ENCODE measurements around the gene FALEC.
A peak's percentile ranks its signal among the peaks of the same experiment; 100 is the strongest.

Gene FALEC

DNA sequence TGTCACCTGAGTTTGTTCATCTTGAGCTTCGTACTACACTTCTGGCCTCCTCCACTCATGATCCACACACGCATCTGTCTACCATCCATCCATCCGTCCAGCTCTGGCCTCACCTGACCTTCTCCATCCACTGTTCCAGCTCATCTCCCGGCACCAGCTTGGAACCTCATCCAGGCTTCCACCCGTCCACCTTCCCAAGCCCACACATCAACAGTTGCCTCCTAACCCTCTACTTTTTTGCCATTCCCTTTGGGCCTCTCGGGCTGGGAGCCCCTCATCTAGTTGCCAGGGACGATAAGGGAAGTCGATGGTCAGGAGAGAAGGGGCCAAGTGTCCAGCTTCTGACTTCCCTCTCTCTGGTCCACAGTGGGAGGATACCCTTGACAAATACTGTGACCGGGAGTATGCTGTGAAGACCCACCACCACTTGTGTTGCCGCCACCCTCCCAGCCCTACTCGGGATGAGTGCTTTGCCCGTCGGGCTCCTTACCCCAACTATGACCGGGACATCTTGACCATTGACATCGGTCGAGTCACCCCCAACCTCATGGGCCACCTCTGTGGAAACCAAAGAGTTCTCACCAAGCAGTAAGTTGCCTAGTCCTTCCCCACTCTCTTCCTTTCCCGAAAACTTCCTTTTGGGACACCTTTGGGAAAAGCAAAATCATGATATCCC is 3.4 kb upstream of the FALEC start:
- H3K4me3 ChIP-seq (ENCODE audit: low read depth, low read length): no peak overlapping the region

GRCh38 chr1:150512846-150513245 is 2.7 kb upstream of the FALEC start:
- H3K4me3 ChIP-seq (ENCODE audit: low read depth, low read length): no peak overlapping the region

DNA sequence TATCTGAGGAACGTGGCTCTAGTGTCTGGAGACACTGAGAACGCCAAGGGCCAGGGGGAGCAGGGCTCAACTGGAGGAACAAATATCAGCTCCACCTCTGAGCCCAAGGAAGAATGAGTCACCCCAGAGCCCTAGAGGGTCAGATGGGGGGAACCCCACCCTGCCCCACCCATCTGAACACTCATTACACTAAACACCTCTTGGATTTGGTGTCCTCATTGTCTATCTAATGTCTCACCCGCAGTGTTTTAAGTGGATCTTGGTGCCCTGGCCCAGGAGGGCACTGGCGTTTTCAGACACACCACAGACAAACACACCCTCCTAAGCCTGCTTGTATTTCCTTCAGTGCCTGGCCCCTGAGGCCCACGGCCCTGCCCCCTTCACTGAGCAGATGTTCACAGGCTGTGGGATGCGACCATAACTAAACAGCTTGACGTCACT is 2.2 kb upstream of the FALEC start:
- no peak overlapping the region for H3K4me3 ChIP-seq (ENCODE audit: low read depth, low read length)

- H3K4me3 ChIP-seq (ENCODE audit: low read depth, low read length): no peak overlapping the region
Measured at GRCh38 chr1:150514260-150514659, 1.3 kb upstream of the FALEC start.

- peak overlapping the region; percentile 81 for H3K4me3 ChIP-seq (ENCODE audit: low read depth, low read length)
Measured at GRCh38 chr1:150514913-150515327, 632 bp upstream of the FALEC start.

DNA sequence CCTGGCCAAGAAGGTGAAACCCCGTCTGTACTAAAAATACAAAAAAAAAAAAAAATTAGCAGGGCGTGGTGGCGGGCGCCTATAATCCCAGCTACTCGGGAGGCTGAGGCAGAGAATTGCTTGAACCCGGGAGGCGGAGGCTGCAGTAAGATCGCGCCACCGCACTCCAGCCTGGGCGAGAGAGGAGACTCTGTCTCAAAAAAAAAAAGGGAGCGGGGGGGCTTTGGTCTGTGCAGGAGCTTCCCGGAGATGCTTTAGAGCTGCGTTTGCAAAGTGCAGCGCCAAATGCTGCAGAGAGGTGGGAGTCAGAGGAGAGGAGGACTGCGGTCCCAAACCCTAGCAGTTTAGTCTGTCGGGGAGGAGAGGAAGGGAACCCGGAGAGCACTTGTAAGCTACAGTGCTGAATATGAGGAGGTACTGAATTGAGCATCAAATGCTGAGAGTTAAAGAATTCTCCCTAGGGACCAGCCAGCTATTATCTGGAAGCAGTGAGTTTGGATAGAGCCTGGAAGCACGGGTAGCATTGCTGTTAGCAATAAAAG is 569 bp downstream of the FALEC start:
- peak overlapping the region; percentile 46 for H3K4me3 ChIP-seq (ENCODE audit: low read depth, low read length)

DNA sequence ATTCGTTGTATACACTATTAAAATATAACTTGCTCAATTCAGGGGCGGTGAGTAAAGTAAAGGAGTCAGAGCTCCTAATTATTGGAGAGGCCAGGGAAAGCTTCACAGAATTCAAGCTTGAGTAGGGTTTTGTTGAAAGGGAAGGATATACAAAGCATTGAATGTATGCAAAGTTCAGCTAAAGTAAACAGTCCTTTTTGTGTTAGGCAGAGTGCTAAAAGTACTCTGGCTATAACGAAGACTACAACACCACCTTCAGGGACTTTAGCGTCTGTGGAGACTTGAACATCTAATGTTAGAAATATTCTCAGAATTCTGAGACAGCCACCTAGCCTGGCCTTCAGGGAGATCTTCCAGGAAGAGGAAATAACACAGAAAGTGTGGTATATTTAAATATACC is 1.1 kb downstream of the FALEC start:
- H3K4me3 ChIP-seq (ENCODE audit: low read depth, low read length): no peak overlapping the region

DNA sequence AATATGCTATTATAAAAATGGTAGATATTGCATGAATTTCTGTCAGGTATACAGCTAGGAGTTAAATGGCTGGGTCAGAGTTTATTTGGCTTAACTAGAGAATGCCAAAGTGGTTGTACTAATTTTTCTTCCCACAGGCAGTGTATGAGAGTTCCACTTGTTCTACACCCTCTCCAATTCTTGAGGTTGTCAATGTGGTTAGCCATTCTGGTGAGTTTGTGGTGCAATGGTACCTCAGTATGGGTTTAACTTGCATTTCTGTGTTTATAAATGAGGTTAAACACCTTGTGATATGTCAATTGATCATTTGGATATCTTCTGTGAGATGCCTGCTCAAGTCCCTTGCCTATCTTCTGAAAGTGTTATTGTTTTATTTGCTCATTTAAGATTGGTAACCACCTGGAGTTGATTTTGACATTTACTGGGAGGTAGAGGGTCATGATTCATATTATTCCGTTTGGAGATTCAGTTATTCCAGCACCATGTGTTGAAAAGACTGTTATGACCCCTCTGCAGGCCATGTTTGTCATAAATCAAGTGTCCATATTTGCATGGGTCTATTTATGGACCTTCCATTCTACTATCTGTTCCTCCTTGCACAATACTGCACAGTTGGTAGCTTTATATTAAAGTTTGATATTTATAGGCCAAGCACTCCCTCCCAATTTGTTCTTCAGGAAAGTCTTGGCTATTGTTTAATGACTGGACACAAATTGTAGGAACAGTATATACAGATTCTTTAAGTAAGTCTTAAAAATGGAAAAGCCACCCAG is 5.8 kb downstream of the FALEC start:
- H3K4me3 ChIP-seq (ENCODE audit: low read depth, low read length): no peak overlapping the region

GRCh38 chr1:150525348-150525747 is 9.8 kb downstream of the FALEC start:
- no peak overlapping the region for H3K4me3 ChIP-seq (ENCODE audit: low read depth, low read length)

- H3K4me3 ChIP-seq (ENCODE audit: low read depth, low read length): no peak overlapping the region
Measured at GRCh38 chr1:150528196-150528595, 12.6 kb downstream of the FALEC start.

GRCh38 chr1:150529017-150529416 is 13.5 kb downstream of the FALEC start:
- no peak overlapping the region for H3K4me3 ChIP-seq (ENCODE audit: low read depth, low read length)

- no peak overlapping the region for H3K4me3 ChIP-seq (ENCODE audit: low read depth, low read length)
Measured at GRCh38 chr1:150530491-150531159, 15.1 kb downstream of the FALEC start.

DNA sequence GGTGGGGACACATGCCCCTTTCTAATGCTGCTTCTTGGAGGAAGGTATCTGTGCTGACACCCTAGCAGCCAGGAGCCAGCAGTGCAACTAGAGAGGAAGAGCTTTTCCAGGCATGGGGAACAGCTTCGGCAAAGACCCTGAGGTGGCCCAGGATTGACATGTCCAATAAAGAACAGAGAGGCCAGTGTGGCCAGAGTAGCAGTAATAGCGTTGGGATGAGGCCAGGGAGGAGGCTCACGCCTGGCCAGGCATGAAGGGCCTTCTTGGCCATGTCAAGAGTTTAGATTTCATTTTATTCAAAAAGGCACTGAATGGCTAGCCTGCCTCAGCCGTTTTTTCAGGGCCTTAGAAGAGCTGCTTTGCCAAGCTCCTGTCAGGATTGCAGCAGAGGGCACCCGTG is 17.3 kb downstream of the FALEC start:
- no peak overlapping the region for H3K4me3 ChIP-seq (ENCODE audit: low read depth, low read length)

DNA sequence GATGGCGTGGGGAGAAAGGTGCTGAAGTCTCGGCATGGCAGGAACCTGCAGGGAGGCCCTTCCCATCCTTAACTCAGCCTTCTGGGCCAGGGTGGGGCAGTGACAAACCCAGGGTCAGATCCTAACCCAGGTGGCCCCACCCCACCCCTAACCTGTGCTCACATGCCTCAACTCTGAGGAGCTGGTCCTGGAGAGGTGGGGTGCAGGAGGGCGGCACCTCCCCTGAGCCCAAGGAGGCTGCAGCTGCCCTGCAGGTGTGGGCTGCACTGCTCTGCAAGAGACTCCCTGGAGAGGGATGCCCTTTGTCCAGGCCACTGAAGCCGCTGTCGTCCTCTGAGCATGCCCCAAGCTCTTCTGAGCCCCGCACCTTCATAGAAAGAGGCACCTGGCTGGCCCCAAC is 18.4 kb downstream of the FALEC start:
- no peak overlapping the region for H3K4me3 ChIP-seq (ENCODE audit: low read depth, low read length)

DNA sequence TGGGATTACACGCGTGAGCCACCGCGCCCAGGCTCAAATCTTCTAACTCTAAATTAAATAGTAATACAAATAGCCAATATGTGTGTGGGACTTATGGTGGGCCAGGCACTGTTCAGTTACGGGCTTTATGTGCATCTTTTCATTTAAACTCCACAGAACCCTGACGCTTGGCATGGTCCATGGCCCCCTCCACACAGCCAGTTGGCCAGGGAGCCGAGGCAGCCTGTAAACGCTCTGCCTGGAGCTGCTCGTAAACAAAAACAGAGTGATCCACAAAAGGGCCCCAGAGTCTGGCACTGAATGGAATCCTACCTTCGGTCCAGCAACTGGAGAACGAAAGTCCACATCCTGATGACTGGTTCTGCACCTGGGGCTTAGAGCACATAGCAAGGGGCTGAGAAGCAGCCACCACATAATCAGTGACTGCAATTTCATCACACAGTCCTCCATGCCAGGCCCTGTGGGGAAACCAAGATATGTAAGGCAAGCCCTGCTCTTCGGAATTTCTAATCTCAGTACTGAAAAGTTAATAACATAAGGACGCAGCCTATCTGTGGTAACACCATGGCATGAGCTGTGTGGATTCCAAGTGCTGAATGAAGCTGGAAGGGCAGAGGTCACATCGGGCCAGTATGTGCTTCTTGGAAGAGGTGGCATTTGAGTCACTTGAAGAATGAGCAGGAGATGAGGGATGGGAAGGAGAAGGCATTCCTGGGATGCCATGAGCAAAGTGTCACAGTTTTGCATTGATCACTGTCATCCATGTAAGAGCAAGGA is 20.1 kb downstream of the FALEC start:
- H3K4me3 ChIP-seq (ENCODE audit: low read depth, low read length): no peak overlapping the region

DNA sequence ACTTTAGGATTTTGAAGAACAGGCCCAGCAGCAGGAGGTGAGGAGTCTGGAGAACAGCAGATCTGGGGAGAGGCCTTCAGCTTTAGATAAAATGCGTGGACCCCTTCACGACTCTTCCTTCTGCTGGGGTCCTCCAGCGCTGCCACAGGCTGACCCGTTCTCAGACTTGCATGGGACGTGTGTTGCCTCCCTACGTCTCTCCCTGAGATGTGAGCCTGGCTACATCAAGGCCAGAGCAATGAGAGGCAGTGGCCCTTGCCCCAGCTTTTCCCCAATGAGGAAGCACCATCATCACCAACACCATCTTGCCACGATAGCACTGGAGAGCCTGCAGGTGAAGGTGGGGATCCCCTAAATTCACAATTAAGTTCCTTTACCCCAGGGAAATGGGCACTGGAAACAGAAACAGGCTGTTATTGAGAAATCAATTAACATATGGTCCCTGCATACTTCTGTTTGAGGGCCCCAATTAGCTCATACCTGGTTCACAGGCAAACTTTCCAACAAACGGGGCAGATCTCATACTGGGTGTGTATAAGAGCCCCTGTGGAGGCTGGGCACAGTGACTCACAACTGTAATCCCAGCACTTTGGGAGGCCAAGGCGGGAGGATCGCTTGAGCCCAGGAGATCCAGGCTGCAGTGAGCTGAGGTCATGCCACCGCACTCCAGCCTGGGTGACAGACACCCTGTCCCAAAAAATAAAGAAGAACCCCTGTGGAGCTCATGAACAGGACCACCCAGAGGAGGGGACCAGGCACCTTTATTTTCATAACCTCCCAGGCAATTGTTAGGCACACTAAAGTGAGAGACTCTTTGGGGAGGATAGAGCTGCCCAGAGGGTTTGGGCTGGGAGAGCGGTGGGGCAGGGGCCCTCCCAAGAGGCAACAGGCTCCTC is 21.5 kb downstream of the FALEC start:
- H3K4me3 ChIP-seq (ENCODE audit: low read depth, low read length): no peak overlapping the region

DNA sequence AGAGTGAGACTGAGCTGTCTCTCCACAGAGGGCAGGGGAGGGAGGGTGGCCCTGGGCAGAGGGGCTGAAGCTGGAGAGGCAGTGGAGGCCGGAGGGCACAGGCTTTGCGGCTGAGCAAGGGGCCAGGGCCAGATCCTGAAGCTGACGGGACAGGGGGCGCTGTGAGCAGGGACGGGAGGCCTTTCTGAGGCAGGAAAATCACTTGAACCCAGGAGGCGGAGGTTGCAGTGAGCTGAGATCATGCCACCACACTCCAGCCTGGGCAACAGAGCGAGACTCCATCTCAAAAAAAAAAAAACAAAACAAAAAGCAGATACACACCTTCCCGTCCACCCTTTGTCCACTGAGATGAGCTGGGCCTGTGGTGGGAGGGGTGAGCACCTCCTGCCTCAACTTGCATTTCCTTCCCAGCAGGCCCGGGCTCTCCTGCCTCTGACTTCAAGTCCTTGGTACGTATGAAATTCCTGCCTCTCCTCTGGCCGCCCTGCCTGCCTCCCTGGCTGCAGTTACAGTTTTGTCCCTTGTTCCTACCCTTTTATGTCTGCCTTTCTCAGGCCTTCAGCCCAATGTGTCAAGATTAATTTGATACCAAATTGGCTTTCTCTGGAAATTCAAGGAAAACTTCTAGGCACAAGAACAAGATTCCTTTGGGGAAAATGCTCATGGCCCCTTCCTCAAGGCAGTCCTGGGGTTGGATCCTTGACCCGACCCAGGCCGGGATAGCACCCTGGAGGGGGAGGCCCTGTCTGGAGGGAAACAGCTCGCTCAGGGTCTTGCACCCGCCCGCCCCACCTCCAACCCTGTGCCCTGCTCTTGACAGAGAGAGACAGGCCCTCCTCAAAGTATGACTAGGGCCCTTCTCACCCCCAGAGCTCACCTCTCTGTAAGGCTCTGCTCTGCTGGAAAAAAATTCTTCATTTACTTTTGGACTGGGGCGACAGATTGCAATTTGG is 22.5 kb downstream of the FALEC start:
- H3K4me3 ChIP-seq (ENCODE audit: low read depth, low read length): no peak overlapping the region

DNA sequence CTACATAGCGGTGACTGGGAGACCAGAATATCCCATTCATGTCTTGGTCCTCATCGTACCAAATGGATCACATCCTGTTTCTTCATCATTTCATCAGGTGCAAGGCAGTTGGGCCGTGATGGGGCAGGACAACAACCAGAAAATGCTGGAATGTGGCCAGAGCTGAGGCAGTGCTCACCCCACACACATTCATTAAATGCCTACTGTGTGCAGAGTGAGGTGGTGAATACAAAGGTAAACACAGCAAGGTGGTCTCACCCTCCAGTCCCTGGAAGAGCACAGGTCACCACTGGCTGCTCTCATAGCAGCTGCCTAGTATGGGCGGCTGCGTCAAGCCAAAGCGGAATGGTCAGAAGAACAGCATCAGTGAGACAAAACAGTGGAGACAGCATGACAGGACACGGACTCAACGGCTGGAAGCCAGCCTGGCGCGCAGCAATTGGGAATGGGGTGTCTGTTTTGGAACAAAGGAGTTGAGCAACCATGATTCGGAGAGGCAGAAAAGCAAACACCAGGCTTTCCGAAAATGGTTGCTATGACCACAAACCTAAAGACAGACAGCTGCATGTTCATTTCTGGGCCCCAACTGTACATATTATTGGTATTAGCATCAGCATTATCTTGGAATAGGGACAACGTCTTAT is 28.1 kb downstream of the FALEC start:
- no peak overlapping the region for H3K4me3 ChIP-seq (ENCODE audit: low read depth, low read length)
